Right lobe of liver (tissue), 4 donors: ENCODE measurements around the gene DLGAP4.

Source experiments
- POLR2A ChIP-seq: fragments of 450-650 bp; IDR thresholded peaks from one replicate; pipeline ENCODE4 v1.6.1; 2017; ENCODE audit warnings: antibody characterized with exemption, mild to moderate bottlenecking
- TF ChIP-seq, protein P1 (sequence below), 4 donors: fragments of 200-600 bp in 3 of 4; fragments of 450-650 bp in 1 of 4; IDR thresholded peaks; one replicate each; pipeline versions ENCODE4 v1.5.1 to v1.8.0; 2016 to 2022; ENCODE audit warnings: antibody characterized with exemption in 4 of 4, mild to moderate bottlenecking in 2 of 4
- donor health status: DM: no; HTN: no; CAD: no.
- donor health status: DM: no; HTN: no; CAD: no.
- donor health status: DM: no; HTN: yes; CAD: no.

GRCh38 chr20:36496707-36497669 is 190.8 kb downstream of the DLGAP4 start:
- no peak for TF ChIP-seq POLR2A
- TF ChIP-seq, protein P1, sequence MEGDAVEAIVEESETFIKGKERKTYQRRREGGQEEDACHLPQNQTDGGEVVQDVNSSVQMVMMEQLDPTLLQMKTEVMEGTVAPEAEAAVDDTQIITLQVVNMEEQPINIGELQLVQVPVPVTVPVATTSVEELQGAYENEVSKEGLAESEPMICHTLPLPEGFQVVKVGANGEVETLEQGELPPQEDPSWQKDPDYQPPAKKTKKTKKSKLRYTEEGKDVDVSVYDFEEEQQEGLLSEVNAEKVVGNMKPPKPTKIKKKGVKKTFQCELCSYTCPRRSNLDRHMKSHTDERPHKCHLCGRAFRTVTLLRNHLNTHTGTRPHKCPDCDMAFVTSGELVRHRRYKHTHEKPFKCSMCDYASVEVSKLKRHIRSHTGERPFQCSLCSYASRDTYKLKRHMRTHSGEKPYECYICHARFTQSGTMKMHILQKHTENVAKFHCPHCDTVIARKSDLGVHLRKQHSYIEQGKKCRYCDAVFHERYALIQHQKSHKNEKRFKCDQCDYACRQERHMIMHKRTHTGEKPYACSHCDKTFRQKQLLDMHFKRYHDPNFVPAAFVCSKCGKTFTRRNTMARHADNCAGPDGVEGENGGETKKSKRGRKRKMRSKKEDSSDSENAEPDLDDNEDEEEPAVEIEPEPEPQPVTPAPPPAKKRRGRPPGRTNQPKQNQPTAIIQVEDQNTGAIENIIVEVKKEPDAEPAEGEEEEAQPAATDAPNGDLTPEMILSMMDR (IDR thresholded peaks at IDR 0.05) = no peak
